PC-3 (cell line): ENCODE data around the gene DNM2.
"Not testable (repeated sequence)": the region's sequence is repeated elsewhere in the genome, so short reads cannot be mapped to it uniquely, and the experiment has no call there.

Experiments
- EZH2 ChIP-seq: fragments of 300-600 bp; sonication (generic); IDR thresholded peaks from one replicate; pipeline ENCODE4 v1.6.1; 2017; ENCODE audit warnings: antibody characterized with exemption, mild to moderate bottlenecking, low read length; ENCODE audit not compliant: unreplicated experiment
- EZH2phosphoT487 ChIP-seq: fragments of 300-600 bp; sonication (generic); IDR thresholded peaks from 2 replicates; pipeline ENCODE4 v1.6.1; 2018; ENCODE audit warnings: mild to moderate bottlenecking, antibody characterized with exemption, low read length, borderline replicate concordance
- TF ChIP-seq, protein P1 (sequence below): fragments of 300-600 bp; sonication (generic); conservative IDR thresholded peaks from 2 replicates; pipeline ENCODE4 v1.5.1; 2017; ENCODE audit warnings: antibody characterized with exemption, low read depth, mild to moderate bottlenecking, low read length

GRCh38 chr19:10837649-10838048 is 119.8 kb downstream of the DNM2 start:
- TF ChIP-seq, protein P1, sequence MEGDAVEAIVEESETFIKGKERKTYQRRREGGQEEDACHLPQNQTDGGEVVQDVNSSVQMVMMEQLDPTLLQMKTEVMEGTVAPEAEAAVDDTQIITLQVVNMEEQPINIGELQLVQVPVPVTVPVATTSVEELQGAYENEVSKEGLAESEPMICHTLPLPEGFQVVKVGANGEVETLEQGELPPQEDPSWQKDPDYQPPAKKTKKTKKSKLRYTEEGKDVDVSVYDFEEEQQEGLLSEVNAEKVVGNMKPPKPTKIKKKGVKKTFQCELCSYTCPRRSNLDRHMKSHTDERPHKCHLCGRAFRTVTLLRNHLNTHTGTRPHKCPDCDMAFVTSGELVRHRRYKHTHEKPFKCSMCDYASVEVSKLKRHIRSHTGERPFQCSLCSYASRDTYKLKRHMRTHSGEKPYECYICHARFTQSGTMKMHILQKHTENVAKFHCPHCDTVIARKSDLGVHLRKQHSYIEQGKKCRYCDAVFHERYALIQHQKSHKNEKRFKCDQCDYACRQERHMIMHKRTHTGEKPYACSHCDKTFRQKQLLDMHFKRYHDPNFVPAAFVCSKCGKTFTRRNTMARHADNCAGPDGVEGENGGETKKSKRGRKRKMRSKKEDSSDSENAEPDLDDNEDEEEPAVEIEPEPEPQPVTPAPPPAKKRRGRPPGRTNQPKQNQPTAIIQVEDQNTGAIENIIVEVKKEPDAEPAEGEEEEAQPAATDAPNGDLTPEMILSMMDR = not testable (repeated sequence)
- not testable (repeated sequence) for TF ChIP-seq EZH2, EZH2phosphoT487
